HUES6 (cell line): ENCODE results near the gene LRRC34.
A peak's percentile ranks its signal among the peaks of the same experiment; 100 is the strongest.

Experiments used
- H3K27ac ChIP-seq: 2 replicates; pipeline ENCODE4 v1.7.0; 2013; ENCODE audit warnings: low read depth, mild to moderate bottlenecking, low read length, inconsistent platforms
- H3K27me3 ChIP-seq: 2 replicates; pipeline ENCODE4 v1.6.1; 2013; ENCODE audit warnings: low read length; ENCODE audit not compliant: control insufficient read depth, insufficient read depth
- H3K36me3 ChIP-seq: 2 replicates; pipeline ENCODE4 v1.6.1; 2013; ENCODE audit warnings: low read length; ENCODE audit not compliant: control insufficient read depth, insufficient read depth
- H3K4me1 ChIP-seq: 2 replicates; pipeline ENCODE4 v1.6.1; 2013; ENCODE audit warnings: low read length; ENCODE audit not compliant: control insufficient read depth, insufficient read depth
- H3K4me3 ChIP-seq: 2 replicates; pipeline ENCODE4 v1.5.1; 2013; ENCODE audit warnings: low read depth, low read length
- H3K9ac ChIP-seq: one replicate; pipeline ENCODE4 v1.6.1; 2013; ENCODE audit warnings: mild to moderate bottlenecking, low read length
- H3K9me3 ChIP-seq: 2 replicates; pipeline ENCODE4 v1.6.1; 2013; ENCODE audit warnings: low read depth, low read length; ENCODE audit not compliant: control insufficient read depth, insufficient read depth

Gene LRRC34

DNA sequence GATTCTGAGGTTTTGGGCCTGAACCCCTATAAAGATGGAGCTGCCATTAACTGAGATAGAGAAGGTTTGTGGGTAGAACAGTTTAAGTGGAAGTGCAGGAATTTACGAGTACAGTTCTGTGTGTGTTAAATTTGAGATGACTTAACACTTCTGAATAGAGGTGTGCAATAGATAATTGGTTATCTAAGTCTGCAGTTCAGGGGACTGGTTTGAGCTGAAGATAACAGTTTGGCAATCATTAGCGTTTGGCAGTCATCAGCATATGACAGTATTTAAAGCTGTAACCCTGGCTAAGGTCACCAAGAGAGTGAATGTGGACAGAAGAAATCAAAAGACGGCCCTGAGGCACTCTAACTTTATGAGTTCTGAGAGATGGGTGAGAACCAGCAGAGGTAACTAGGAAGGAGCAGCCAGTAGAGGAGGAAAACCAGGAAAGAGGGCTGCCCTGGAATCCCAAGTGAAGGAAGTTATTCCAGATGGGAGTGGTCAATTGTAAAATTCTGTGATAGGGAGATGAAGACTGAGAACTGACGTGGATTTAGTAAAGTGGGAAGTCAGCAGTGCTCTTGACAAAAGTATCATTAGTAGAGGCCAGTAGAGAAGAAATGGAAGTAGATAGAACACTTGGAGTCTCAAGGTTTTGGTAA, 31.4 kb downstream of the LRRC34 start:
- Histone ChIP-seq H3K9me3 (no peaks in the 10 kb centered on the region), H3K27ac (no peak overlapping the region), H3K27me3 (no peaks in the 10 kb centered on the region), H3K9ac (no peak overlapping the region), H3K4me3 (no peak overlapping the region), H3K36me3 (peaks cover 94% of the 10 kb centered on the region), H3K4me1 (peaks cover under 1% of the 10 kb centered on the region; the same call in 1 of the 2 replicates)

DNA sequence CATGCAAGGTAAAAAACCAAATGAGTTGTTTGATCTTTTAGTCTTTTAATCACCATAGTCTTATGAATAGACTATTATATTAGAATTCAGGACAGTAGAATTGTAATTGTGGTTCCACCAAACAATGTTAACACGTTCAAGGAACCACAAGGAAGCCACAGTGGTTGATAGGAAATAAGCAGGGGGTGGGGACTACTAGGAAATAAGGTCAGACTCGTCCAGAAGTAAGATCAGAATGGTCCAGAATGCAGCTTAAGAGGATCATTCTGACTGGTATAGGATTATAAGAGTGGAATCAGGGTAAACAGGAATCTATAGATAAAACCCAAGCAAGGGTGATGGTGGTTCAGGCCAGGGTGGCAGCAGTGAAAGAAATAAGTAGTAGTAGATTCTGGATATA, 32.0 kb downstream of the LRRC34 start:
- peaks cover 93% of the 10 kb centered on the region for H3K36me3 ChIP-seq

DNA sequence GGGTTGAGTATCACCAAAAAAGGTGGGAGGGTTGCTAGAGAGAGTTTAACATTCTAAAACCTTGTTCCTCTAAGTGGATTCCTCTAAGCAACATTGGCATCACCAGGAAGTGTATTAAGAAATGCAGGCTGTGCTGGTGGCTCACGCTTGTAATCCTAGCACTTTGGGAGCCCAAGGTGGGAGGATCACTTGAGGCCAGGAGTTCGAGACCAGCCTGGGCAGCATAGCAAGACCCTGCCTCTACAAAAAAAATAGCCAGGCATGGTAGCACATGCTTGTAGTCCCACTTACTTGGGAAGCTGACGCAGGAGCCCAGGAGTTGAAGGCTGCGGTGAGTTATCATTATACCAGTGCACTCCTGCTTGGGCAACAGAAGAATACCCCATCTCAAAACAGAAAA, 34.9 kb downstream of the LRRC34 start:
- H3K27me3 ChIP-seq, result no peaks in the 10 kb centered on the region
- H3K4me1 ChIP-seq, result peaks cover 18% of the 10 kb centered on the region
- H3K27ac ChIP-seq, result no peak overlapping the region
- H3K4me3 ChIP-seq, result no peak overlapping the region
- no peaks in the 10 kb centered on the region for H3K9me3 ChIP-seq
- H3K9ac ChIP-seq, result no peak overlapping the region
- peaks cover 80% of the 10 kb centered on the region for H3K36me3 ChIP-seq

More for the DNA sequence above, 32.0 kb downstream of the LRRC34 start:
- Histone ChIP-seq H3K9me3 (no peaks in the 10 kb centered on the region), H3K9ac (no peak overlapping the region), H3K27ac (no peak overlapping the region), H3K4me3 (no peak overlapping the region), H3K4me1 (peaks cover 4% of the 10 kb centered on the region; the same call in 1 of the 2 replicates), H3K27me3 (no peaks in the 10 kb centered on the region)

DNA sequence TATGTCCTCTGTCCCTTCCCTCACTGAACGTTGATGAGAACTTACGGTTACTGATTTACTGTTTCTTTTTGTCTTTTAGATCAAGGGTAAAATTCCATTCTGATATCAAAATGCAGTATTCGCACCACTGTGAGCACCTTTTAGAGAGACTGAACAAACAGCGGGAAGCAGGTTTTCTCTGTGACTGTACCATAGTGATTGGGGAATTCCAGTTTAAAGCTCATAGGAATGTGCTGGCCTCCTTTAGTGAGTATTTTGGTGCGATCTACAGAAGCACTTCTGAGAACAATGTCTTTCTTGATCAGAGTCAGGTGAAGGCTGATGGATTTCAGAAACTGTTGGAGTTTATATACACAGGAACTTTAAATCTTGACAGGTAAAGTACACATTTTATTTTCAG, 38.5 kb downstream of the LRRC34 start:
- peaks cover 44% of the 10 kb centered on the region for H3K36me3 ChIP-seq
- H3K27me3 ChIP-seq, result no peaks in the 10 kb centered on the region
- H3K27ac ChIP-seq, result no peak overlapping the region; the same call in 1 of the 2 replicates
- H3K4me3 ChIP-seq, result peak overlapping the region; percentile 91
- no peak overlapping the region for H3K9ac ChIP-seq
- H3K4me1 ChIP-seq, result peaks cover 18% of the 10 kb centered on the region
- no peaks in the 10 kb centered on the region for H3K9me3 ChIP-seq

DNA sequence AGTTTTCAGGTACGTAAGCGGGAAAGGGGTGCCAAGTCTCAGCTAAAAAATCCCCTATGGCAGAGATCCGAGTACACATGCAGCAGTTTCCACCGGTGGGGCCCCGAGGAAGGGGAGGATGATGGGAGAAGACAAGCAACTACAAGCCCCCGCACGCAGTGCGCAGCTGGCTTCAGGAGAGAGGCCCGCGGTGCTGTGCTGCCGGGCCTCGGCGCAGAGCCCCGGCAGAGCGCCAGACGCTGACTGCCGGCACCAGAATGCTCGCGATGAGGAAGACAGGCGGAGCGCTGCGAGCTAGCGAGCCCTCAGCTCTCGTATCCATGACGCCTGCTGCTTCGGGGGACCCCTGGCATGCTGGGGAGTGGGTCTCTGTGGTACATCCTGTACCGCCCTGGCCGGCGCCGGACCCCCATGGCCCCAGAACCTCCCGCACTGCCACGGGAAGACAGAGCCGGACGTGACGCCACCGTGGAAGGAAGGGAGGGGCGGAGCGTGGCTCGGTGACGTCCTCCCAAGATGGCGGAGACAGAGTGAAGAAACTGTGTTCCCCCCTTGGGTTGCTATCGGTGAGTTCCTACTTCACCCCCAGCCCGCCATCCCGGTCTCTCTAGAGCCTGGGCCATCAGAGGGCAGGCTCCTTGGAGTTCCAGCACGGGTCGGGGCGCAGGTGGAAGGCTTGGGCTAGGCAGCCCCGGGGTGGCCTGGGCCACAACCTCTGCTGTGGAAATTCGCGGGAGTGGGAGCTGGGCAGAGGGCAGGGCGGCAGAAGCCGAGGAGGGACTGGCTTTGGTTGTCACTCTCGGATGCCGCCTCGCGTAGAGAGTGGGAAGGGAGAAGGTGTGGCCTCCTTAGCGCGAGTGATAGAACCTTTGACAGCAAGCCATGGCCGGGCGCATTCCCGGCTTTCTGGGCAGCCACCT, 39.5 kb downstream of the LRRC34 start, which contains the start of gene MYNN:
Gene MYNN (plus strand): TSS at position 500 of the 920 bp plus-strand sequence. CDS start 900 bp downstream, outside the sequence.
- Histone ChIP-seq H3K36me3 (peaks cover 34% of the 10 kb centered on the region), H3K4me3 (peak within 1 kb of the TSS; percentile 91), H3K9me3 (no peaks in the 10 kb centered on the region), H3K4me1 (peaks cover 18% of the 10 kb centered on the region), H3K27ac (peak within 1 kb of the TSS; percentile 86), H3K9ac (peak within 1 kb of the TSS; percentile 93), H3K27me3 (no peaks in the 10 kb centered on the region)

DNA sequence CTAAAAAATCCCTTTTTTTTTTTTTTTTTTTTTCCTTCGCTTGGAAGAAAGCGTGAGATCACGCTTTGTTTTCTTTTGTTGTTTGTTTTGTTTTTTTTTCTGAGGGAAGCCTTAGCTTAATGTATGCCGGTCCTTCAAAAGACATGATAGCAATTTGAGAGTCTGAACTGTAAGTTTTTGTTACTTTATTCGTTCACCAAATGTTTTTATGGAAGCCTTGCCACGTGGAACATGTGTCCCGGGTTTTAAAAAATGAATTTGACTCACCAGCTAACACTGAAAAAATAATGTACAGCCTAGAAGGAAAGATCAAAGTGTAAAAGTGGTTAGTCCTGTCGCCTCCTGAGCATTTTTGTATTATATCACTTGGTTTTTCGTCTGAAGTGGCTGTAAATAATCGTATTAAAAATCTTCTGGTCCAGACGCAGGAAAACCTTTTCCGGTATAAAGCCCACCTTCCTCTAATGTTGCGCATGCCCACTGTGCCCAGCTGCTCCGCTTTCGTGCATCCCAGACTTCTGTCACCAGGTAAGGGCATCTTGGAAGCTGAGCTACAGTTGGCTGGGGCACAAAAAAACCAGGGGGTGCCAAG, 40.3 kb downstream of the LRRC34 start:
- H3K36me3 ChIP-seq, result peaks cover 27% of the 10 kb centered on the region
- peak overlapping the region; percentile 91 for H3K4me3 ChIP-seq
- H3K4me1 ChIP-seq, result peaks cover 18% of the 10 kb centered on the region
- H3K9ac ChIP-seq, result peak overlapping the region; percentile 93
- no peaks in the 10 kb centered on the region for H3K9me3 ChIP-seq
- H3K27ac ChIP-seq, result peak overlapping the region; percentile 86
- H3K27me3 ChIP-seq, result no peaks in the 10 kb centered on the region

DNA sequence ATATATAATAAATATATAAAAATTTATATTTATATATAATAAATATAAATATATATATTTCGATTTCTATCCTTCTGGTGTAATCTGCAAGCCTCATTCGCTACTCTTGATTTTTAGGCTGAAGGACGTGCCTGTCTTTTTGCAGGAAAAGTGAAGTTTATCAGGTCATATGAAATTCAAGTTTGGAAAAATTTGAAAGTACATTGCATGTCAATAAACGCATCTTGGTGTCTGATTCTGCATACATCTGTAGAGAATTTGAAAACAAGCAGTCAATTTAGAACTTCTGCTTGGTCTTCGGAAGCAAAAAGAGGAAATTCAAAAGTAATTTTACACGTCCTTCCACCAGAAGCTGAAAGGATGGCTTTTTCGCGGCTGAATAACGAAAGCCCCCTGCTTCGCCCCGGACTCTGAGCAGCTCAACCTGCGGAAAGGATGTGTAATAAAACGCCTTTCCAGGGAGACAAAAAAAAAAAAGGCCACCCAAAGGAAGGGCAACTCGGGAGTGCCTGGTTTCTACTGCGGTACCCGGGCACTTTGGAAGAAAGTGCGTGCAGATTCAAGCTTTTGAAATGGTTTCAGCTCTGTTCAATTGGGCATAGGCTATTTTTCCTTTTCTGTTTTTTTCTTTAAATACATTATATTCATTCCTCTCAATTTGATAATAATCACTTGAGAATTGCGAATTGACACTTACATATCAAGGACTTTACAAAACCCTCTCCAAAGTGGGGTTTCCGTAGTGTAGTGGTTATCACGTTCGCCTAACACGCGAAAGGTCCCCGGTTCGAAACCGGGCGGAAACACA, 41.0 kb downstream of the LRRC34 start:
- Histone ChIP-seq H3K9me3 (no peaks in the 10 kb centered on the region), H3K4me3 (peak overlapping the region; percentile 91), H3K27ac (peak overlapping the region; percentile 30; the same call in 1 of the 2 replicates), H3K27me3 (no peaks in the 10 kb centered on the region), H3K9ac (peak overlapping the region; percentile 93), H3K4me1 (peaks cover 18% of the 10 kb centered on the region), H3K36me3 (peaks cover 20% of the 10 kb centered on the region)

DNA sequence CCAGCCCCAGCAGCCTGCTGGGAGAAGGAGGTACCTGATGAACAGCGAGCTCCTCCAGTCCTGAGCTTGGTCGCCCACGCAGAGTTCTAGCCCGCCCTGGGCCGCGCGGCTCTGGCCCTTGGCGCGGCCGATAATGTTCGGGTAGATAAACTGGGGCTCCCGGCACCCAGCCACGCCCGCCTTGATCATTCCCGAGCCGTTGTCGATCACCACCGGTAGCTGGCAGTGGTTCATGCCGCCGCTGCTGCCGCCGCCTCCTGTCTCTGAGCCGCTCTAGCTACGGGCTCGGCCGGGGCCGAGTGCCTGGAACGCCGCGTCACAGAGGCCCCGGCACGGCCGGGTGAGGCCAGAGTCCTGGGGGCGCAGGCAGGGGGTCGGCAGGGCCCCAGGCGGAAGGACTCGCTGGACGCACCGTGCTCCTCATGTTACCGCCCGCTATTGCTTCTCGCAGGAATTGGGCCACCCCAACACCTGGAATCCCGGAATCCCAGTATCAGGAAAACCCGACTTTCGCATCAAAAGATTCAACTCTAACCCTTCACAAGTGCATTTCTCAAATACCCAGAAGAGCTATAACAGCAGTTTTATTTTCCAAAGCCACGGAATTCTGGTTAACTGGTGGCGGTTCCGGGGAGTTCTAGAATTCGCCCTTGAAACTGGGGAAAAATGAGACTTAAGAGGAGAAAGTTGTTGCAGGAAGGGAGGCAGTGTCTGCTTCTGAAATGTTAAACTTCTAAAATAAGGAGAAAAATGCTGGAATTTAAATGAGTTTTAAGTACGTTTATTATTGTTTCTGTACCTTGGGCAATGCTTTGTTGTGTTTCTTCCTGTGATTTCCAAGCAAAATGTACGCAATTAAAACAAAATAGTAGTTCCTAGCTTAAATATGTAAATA, 43.2 kb downstream of the LRRC34 start, which contains the start of gene ACTRT3:
Gene ACTRT3 (minus strand): TSS at position 275 of the 895 bp plus-strand sequence. CDS start 41 bp downstream, at position 234.
- peak within 1 kb of the TSS; percentile 70 for H3K4me3 ChIP-seq

DNA sequence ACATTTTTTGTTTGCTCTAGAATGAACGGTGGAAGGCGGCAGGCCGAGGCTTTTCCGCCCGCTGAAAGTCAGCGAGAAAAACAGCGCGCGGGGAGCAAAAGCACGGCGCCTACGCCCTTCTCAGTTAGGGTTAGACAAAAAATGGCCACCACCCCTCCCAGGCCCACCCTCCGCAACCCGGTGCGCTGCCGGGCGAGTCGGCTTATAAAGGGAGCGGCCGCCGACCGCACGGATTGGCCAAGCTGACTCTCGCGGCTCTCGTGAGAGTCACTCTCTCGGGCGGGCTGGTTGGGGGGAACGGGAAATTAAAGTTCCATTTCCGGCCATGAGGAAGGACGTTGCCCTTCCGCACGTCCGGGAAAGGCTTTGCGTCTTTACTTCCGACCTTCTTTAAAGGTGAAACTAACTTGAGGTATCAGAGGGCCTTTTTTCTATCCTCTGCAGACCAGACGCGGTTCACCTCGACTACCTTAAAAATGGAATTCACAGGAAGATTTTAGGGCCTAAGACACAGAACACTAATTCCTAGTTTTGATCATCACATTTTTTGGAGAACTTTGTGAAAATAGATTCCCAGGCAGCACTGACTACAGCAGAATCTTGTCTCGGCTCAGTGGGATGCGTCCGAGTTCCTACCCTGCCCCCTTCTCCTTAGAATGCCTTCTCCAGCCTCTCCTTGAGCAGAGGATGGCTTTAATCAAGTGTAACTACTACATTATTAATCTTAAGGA, 47.7 kb downstream of the LRRC34 start, which contains the start of gene TERC:
Gene TERC (minus strand): TSS at position 179 of the 731 bp plus-strand sequence.
- Histone ChIP-seq H3K27ac (peak within 1 kb of the TSS; percentile 85), H3K4me1 (no peaks in the 10 kb centered on the region), H3K36me3 (no peaks in the 10 kb centered on the region), H3K27me3 (no peaks in the 10 kb centered on the region), H3K9me3 (peaks cover 10% of the 10 kb centered on the region), H3K9ac (peak within 1 kb of the TSS; percentile 92), H3K4me3 (peak within 1 kb of the TSS; percentile 70)

More for the DNA sequence above, 43.2 kb downstream of the LRRC34 start, which contains the start of gene ACTRT3:
- H3K4me1 ChIP-seq, result peaks cover 7% of the 10 kb centered on the region
- H3K27ac ChIP-seq, result peak within 1 kb of the TSS; percentile 35; the same call in 1 of the 2 replicates
- peaks cover 3% of the 10 kb centered on the region for H3K36me3 ChIP-seq
- peak within 1 kb of the TSS; percentile 32 for H3K9ac ChIP-seq
- H3K27me3 ChIP-seq, result no peaks in the 10 kb centered on the region
- no peaks in the 10 kb centered on the region for H3K9me3 ChIP-seq
